GM10266 (cell line): ENCODE data around the gene SURF4.
"Not testable (repeated sequence)": the region's sequence is repeated elsewhere in the genome, so short reads cannot be mapped to it uniquely, and the experiment has no call there.

Experiments used
- DNase-seq: peaks from one replicate; pipeline ENCODE4 v3.0.0; 2012; ENCODE audit errors: extremely low spot score
- TF ChIP-seq, protein P1 (sequence below): IDR thresholded peaks from 2 replicates; pipeline ENCODE4 v1.5.1; 2012; ENCODE audit warnings: mild to moderate bottlenecking, low read depth; ENCODE audit not compliant: control insufficient read depth, insufficient read depth; ENCODE audit errors: missing control alignments

Gene SURF4

DNA sequence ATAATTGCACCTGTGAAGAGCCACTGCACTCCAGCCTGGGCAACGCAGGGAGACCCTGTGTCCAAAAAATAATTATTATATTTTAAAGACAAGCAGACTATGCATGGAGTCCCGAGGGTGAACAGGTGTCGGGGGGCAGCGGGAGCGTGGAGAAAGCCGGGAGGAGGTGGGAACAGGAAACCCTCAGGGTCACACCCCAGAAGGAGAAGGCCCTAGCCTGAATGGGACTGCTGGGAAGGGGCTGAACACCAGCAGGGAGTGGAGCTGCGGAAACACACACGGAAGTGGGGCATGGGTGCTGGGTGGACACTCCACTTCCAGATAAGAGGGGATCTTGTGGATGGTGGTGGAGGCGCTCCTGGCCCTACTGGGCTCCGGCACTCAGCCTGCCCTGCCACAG is 52.6 kb downstream of the SURF4 start:
- no peak for DNase-seq
- TF ChIP-seq, protein P1, sequence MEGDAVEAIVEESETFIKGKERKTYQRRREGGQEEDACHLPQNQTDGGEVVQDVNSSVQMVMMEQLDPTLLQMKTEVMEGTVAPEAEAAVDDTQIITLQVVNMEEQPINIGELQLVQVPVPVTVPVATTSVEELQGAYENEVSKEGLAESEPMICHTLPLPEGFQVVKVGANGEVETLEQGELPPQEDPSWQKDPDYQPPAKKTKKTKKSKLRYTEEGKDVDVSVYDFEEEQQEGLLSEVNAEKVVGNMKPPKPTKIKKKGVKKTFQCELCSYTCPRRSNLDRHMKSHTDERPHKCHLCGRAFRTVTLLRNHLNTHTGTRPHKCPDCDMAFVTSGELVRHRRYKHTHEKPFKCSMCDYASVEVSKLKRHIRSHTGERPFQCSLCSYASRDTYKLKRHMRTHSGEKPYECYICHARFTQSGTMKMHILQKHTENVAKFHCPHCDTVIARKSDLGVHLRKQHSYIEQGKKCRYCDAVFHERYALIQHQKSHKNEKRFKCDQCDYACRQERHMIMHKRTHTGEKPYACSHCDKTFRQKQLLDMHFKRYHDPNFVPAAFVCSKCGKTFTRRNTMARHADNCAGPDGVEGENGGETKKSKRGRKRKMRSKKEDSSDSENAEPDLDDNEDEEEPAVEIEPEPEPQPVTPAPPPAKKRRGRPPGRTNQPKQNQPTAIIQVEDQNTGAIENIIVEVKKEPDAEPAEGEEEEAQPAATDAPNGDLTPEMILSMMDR, result no peak

DNA sequence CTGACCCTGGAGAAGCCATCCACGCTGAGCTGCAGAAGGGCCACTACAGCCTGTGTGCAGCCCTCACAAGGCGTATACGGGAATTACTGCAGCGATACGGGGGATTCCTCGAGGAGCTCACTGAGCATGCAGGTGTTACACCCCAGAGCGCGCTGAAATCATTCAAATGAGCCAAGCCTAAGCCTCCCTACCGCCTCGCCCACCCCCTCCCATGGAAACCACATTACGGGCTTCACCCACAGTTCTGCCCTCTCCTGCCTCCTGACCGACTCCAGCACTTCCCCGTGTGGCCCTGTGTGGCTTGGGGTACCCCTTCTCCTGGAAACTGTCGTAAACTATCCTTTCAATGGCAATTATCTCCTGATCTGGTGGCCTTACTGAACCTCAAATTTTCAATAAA is 53.2 kb downstream of the SURF4 start:
- no peak for DNase-seq
- TF ChIP-seq, protein P1, result no peak

DNA sequence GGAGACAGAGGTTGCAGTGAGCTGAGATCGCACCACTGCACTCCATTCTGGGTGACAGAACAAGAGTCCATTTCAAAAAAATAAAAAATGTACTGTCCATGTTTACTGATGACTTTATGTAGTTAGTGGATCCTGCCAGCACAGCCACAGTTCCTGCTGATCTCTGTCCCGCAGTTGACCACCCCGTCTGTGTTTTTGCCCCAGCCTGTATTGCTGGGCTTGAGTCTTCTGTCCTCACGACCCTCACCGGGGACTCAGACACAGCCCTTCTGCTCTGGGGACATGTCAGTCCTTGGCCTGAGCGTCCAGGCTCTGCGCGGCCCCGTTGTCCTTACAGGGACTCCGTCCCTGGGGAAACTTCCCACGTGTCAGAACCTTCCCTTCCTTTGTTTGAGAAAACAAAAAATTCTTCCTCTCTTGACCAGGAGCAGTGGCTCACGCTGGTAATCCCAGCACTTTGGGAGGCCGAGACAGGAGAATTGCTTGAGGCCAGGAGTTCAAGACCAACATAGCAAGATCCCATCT is 54.4 kb downstream of the SURF4 start:
- DNase-seq, result no peak
- TF ChIP-seq, protein P1, result no peak

DNA sequence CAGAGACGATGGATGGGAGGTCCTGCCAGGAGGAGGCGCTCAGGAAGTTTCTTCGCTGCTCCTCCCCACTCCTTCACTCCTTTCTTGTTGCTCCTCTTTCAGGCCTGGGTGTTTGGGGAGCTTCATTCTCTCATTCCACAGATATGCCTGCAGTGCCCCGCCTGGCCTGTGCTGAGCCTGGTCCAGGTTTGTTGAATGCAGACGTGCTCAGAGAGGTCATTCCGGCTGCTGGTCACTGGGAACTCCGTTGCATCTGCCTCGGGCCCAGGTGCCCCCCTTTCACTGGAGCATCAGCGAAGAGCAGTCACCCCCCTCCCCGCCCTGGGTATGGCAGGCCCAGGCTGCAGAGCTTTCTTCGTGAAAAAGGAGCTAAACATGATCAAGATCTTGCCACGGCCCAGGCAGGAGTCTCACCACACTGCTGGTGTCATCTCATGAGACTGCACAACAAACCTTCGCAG is 55.4 kb downstream of the SURF4 start:
- DNase-seq, result no peak
- TF ChIP-seq, protein P1, result no peak

DNA sequence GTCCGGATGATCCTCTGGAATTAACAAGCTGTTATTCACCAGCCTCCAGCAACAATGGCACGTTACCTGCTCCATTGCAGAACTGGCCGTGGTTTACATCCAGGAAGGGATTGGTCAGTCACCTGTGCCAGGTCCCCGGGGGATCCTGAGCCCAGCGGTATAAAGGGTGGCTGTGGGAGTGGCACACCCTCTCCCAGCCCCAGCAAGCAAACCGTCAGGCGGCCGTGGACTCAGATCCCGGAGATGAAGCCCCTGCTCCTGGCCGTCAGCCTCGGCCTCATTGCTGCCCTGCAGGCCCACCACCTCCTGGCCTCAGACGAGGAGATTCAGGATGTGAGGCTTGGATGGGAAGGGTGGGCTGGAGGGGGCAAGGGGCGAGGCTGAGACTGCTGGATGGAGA is 58.3 kb downstream of the SURF4 start:
- not testable (repeated sequence) for DNase-seq

DNA sequence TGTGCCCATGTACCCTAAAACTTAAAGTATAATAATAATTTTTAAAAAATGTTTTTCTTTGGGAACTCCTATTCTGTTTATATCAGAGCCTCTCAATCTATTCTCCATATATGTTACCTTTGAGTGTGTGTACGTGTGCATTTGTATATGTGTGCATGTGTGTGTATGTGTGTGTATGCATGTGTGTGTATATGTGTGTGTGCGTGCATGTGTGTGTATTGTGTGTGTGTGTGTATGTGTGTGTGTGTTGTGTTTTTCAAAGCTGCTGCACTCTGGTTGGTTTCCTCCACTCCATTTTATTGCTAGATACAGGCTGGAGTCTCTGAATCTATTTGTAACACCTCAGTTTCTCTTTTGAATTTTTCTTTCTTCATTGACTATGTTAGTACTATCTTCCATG is 59.9 kb downstream of the SURF4 start:
- TF ChIP-seq, protein P1, result no peak
- no peak for DNase-seq
